BLaER1 (cell line): ENCODE measurements around the gene C2orf81.

Experiments used
- H3K27ac ChIP-seq: shearing (Covaris generic); formaldehyde crosslinking; 2 replicates; pipeline ENCODE4 v1.8.1; 2022
- H3K27me3 ChIP-seq: shearing (Covaris generic); formaldehyde crosslinking; 2 replicates; pipeline ENCODE4 v1.8.1; 2022
- H3K36me3 ChIP-seq: shearing (Covaris generic); formaldehyde crosslinking; 2 replicates; pipeline ENCODE4 v1.8.1; 2022
- H3K4me1 ChIP-seq: shearing (Covaris generic); formaldehyde crosslinking; 2 replicates; pipeline ENCODE4 v1.8.1; 2022
- H3K4me2 ChIP-seq: shearing (Covaris generic); formaldehyde crosslinking; 2 replicates; pipeline ENCODE4 v1.8.1; 2022
- H3K4me3 ChIP-seq: shearing (Covaris generic); formaldehyde crosslinking; 2 replicates; pipeline ENCODE4 v1.8.1; 2022
- H3K9ac ChIP-seq: shearing (Covaris generic); formaldehyde crosslinking; 2 replicates; pipeline ENCODE4 v1.8.1; 2022
- H3K9me3 ChIP-seq: shearing (Covaris generic); formaldehyde crosslinking; 2 replicates; pipeline ENCODE4 v1.8.1; 2022
- H4K20me1 ChIP-seq: shearing (Covaris generic); formaldehyde crosslinking; 2 replicates; pipeline ENCODE4 v1.8.1; 2022
- Cebpa-rat ChIP-seq: shearing (Covaris generic); IDR thresholded peaks from 2 replicates; pipeline ENCODE4 v1.8.1; 2022

C2orf81 gene

GRCh38 chr2:74441690-74442482 is 20.5 kb upstream of the C2orf81 start, which contains the start of gene RTKN:
Gene RTKN (minus strand): TSS chr2:74441937. CDS start chr2:74441816, 121 bp downstream.
- Histone ChIP-seq H3K9ac (peak within 1 kb of the TSS; percentile 84), H3K27ac (peak within 1 kb of the TSS; percentile 93), H3K4me3 (peak within 1 kb of the TSS; percentile 75)

GRCh38 chr2:74441170-74441689 is 19.8 kb upstream of the C2orf81 start:
- H3K27me3 ChIP-seq, result peaks cover 23% of the 10 kb centered on the region
- H3K27ac ChIP-seq, result peak overlapping the region; percentile 93
- peaks cover 6% of the 10 kb centered on the region for H3K9me3 ChIP-seq
- H3K4me3 ChIP-seq, result peak overlapping the region; percentile 75; the same call in 1 of the 2 replicates
- peaks cover 69% of the 10 kb centered on the region for H3K4me1 ChIP-seq
- peak overlapping the region; percentile 84 for H3K9ac ChIP-seq
- no peaks in the 10 kb centered on the region for H3K36me3 ChIP-seq
- no peak for TF ChIP-seq Cebpa-rat
- no peaks in the 10 kb centered on the region for H4K20me1 ChIP-seq
- H3K4me2 ChIP-seq, result peak overlapping the region; percentile 99

More at GRCh38 chr2:74441690-74442482, 20.5 kb upstream of the C2orf81 start, which contains the start of gene RTKN:
- no peak for TF ChIP-seq Cebpa-rat
- H3K36me3 ChIP-seq, result no peaks in the 10 kb centered on the region
- peak within 1 kb of the TSS; percentile 99 for H3K4me2 ChIP-seq
- H3K9me3 ChIP-seq, result peaks cover 6% of the 10 kb centered on the region
- H3K27me3 ChIP-seq, result peaks cover 23% of the 10 kb centered on the region
- peaks cover 62% of the 10 kb centered on the region for H3K4me1 ChIP-seq
- no peaks in the 10 kb centered on the region for H4K20me1 ChIP-seq

- peak overlapping the region; percentile 75 for H3K4me3 ChIP-seq
- H3K27ac ChIP-seq, result peak overlapping the region; percentile 93
- peaks cover 6% of the 10 kb centered on the region for H3K9me3 ChIP-seq
- no peak for TF ChIP-seq Cebpa-rat
- peaks cover 23% of the 10 kb centered on the region for H3K27me3 ChIP-seq
- peak overlapping the region; percentile 99 for H3K4me2 ChIP-seq
- no peaks in the 10 kb centered on the region for H4K20me1 ChIP-seq
- peak overlapping the region; percentile 84 for H3K9ac ChIP-seq
- H3K4me1 ChIP-seq, result peaks cover 75% of the 10 kb centered on the region
- H3K36me3 ChIP-seq, result no peaks in the 10 kb centered on the region
Observed at GRCh38 chr2:74440378-74441169, 19.2 kb upstream of the C2orf81 start.

- Histone ChIP-seq H3K27me3 (peaks cover 23% of the 10 kb centered on the region), H3K27ac (peak overlapping the region; percentile 93), H4K20me1 (no peaks in the 10 kb centered on the region), H3K9ac (peak overlapping the region; percentile 84), H3K4me2 (peak overlapping the region; percentile 99), H3K36me3 (no peaks in the 10 kb centered on the region), H3K9me3 (peaks cover 6% of the 10 kb centered on the region), H3K4me3 (peak overlapping the region; percentile 75), H3K4me1 (peaks cover 75% of the 10 kb centered on the region)
- TF ChIP-seq Cebpa-rat, result no peak
Observed at GRCh38 chr2:74439803-74440377, 18.5 kb upstream of the C2orf81 start.

GRCh38 chr2:74439373-74439772 is 18.0 kb upstream of the C2orf81 start:
- Histone ChIP-seq H3K4me1 (peaks cover 70% of the 10 kb centered on the region), H3K36me3 (no peaks in the 10 kb centered on the region), H3K4me3 (peak overlapping the region; percentile 75), H3K4me2 (peak overlapping the region; percentile 99), H3K9me3 (peaks cover 6% of the 10 kb centered on the region), H3K27ac (peak overlapping the region; percentile 93), H4K20me1 (no peaks in the 10 kb centered on the region), H3K9ac (peak overlapping the region; percentile 84), H3K27me3 (peaks cover 23% of the 10 kb centered on the region)
- TF ChIP-seq Cebpa-rat, result no peak

- Histone ChIP-seq H3K27me3 (peaks cover 23% of the 10 kb centered on the region), H3K9me3 (peaks cover 6% of the 10 kb centered on the region), H3K9ac (no peak overlapping the region), H3K4me2 (peak overlapping the region; percentile 99), H3K4me1 (peaks cover 59% of the 10 kb centered on the region), H3K27ac (no peak overlapping the region), H3K36me3 (no peaks in the 10 kb centered on the region), H4K20me1 (no peaks in the 10 kb centered on the region), H3K4me3 (no peak overlapping the region)
- TF ChIP-seq Cebpa-rat, result no peak
Observed at GRCh38 chr2:74438248-74438647, 16.8 kb upstream of the C2orf81 start.

GRCh38 chr2:74436848-74437695 is 15.7 kb upstream of the C2orf81 start:
- Histone ChIP-seq H3K36me3 (peaks cover 6% of the 10 kb centered on the region), H3K27ac (peak overlapping the region; percentile 44), H4K20me1 (no peaks in the 10 kb centered on the region), H3K4me1 (peaks cover 58% of the 10 kb centered on the region), H3K4me2 (peak overlapping the region; percentile 99), H3K9ac (no peak overlapping the region), H3K27me3 (peaks cover 16% of the 10 kb centered on the region), H3K9me3 (peaks cover 6% of the 10 kb centered on the region), H3K4me3 (no peak overlapping the region)
- TF ChIP-seq Cebpa-rat, result no peak

- H3K27me3 ChIP-seq, result peaks cover 8% of the 10 kb centered on the region
- peaks cover 14% of the 10 kb centered on the region for H3K36me3 ChIP-seq
- H3K4me3 ChIP-seq, result no peak overlapping the region
- peak overlapping the region; percentile 99 for H3K4me2 ChIP-seq
- TF ChIP-seq Cebpa-rat, result no peak
- H3K4me1 ChIP-seq, result peaks cover 55% of the 10 kb centered on the region
- no peak overlapping the region for H3K9ac ChIP-seq
- H3K27ac ChIP-seq, result peak overlapping the region; percentile 44; the same call in 1 of the 2 replicates
- H4K20me1 ChIP-seq, result no peaks in the 10 kb centered on the region
- H3K9me3 ChIP-seq, result no peaks in the 10 kb centered on the region
Observed at GRCh38 chr2:74436111-74436805, 14.8 kb upstream of the C2orf81 start.
